ENCODE data around the gene DAPK2. TPM values are rescaled to one million over a fixed set of nuclear protein-coding genes. Genes with fewer than 3 reads are reported as not detected.
"Not testable (repeated sequence)": the region's sequence is repeated elsewhere in the genome, so short reads cannot be mapped to it uniquely, and the experiment has no call there.

DAPK2 gene
- total RNA-seq, 4 donors from 2014 or later = 64.6 to 189 (median 125) TPM

DNA sequence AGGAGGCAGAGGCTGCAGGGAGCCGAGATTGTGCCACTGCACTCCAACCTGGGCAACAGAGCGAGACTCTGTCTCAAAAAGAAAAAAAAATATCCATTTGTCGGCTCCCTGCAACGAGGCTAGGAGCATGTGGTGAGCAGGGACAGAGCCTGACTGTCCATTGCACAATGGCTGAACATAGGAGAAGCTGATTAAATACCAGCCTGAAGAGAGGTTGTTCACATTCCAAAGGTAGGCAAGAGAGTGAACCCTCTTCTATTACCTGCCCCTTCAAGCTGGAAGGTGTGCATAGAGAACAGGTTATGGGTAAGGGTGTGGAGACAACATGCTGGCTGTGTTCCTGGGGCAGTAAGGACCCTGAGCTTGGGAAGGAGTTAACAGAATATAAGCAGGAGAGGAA, 78.7 kb downstream of the DAPK2 start:
- Histone ChIP-seq H3K9me3 (no peaks in the 10 kb centered on the region), H3K27me3 (no peaks in the 10 kb centered on the region), H3K4me1 (peaks cover 0 to 52% (median 13%) of the 10 kb centered on the region in 4 donors), H3K36me3 (peaks cover 0 to 17% (median 0%) of the 10 kb centered on the region in 3 donors), H3K4me3 (no peak overlapping the region), H3K27ac (peak overlapping the region in 3 of 4 donors; percentile 72 to 91 (median 76))
- peak in 1 of 3 donors; percentile 12 for DNase-seq
- TF ChIP-seq, protein P1, sequence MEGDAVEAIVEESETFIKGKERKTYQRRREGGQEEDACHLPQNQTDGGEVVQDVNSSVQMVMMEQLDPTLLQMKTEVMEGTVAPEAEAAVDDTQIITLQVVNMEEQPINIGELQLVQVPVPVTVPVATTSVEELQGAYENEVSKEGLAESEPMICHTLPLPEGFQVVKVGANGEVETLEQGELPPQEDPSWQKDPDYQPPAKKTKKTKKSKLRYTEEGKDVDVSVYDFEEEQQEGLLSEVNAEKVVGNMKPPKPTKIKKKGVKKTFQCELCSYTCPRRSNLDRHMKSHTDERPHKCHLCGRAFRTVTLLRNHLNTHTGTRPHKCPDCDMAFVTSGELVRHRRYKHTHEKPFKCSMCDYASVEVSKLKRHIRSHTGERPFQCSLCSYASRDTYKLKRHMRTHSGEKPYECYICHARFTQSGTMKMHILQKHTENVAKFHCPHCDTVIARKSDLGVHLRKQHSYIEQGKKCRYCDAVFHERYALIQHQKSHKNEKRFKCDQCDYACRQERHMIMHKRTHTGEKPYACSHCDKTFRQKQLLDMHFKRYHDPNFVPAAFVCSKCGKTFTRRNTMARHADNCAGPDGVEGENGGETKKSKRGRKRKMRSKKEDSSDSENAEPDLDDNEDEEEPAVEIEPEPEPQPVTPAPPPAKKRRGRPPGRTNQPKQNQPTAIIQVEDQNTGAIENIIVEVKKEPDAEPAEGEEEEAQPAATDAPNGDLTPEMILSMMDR (IDR thresholded peaks at IDR 0.05) = no peak
- TF ChIP-seq POLR2A (IDR thresholded peaks at IDR 0.05) = no peak

DNA sequence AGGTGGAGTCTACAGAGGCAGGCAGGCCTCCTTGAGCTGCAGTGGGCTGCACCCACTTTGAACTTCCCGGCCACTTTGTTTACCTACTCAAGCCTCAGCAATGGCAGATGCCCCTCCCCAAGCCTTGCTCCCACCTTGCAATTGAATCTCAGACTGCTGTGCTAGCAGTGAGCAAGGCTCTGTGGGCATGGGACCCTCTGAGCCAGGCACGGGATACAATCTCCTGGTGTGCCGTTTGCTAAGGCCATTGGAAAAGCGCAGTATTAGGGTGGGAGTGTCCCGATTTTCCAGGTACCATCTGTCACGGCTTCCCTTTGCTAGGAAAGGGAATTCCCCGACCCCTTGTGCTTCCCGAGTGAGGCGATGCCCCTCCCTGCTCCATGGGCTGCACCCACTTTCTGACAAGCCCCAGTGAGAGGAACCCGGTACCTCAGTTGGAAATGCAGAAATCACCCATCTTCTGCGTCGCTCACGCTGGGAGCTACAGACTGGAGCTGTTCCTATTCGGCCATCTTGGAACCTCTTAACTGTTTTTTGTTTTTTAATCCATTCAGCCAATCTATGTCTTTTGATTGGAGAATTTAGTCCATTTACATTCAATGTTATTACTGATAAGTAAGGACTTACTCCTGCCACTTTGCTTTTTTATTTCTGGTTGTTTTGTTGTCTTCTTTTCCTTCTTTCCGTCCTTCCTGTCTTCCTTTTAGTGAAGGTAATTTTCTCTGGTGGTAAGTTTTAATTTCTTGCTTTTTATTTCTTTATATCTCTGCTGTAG, 83.2 kb downstream of the DAPK2 start:
- H3K27ac ChIP-seq, H3K4me3 ChIP-seq, H3K9me3 ChIP-seq, H3K27me3 ChIP-seq, H3K4me1 ChIP-seq: not testable (repeated sequence)
- DNase-seq = peak in 1 of 3 donors; percentile 8
- peaks cover 0 to 17% (median 0%) of the 10 kb centered on the region in 3 donors for H3K36me3 ChIP-seq

DNA sequence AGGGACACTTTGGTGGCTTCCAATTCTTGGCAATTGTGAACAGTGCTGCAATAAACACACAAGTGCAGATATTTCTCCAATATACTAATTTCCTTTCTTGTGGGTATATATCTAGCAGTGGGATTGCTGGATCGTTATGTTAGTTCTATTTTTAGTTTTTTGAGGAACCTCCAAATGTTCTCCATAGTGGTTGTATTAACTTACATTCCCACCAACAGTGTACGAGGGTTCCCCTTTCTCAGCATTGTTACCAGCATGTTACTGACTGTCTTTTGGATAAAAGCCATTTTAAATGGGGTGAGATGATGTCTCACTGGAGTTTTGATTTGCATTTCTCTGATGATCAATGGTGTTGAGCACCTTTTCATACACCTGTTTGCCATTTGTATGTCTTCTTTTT, 92.8 kb downstream of the DAPK2 start:
- no peak overlapping the region for H3K27ac ChIP-seq
- H3K36me3 ChIP-seq = no peaks in the 10 kb centered on the region
- no peaks in the 10 kb centered on the region for H3K4me1 ChIP-seq
- TF ChIP-seq, protein P1 (IDR thresholded peaks at IDR 0.05) = no peak
- DNase-seq = no peak
- H3K27me3 ChIP-seq = no peaks in the 10 kb centered on the region
- no peaks in the 10 kb centered on the region for H3K9me3 ChIP-seq
- no peak overlapping the region for H3K4me3 ChIP-seq

DNA sequence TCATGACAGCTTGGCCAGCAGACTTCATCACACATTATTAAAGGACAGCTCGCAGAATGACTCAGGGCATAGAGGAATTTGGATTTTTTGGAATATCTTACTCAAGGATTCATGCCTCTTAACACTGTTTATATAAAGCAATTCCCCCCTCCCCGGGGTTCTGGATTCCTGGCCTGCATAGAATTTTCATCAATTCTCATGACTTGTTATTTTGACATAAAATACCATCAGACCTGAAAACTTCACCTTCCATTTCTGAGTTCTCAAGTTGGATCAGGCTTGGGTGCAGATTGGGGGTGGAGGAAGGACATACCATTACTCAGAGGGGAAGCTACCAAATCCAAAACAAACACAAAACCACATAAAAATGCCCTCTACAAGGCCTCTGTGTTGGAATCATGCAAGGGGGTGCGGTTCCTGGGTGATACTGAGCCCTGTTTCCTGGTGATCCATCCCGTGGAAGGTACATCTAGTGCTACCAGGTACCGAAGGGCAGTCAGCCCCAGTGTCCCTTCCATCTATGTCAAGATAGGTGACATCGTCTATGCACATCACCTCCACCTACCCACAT, 95.3 kb downstream of the DAPK2 start:
- DNase-seq = no peak
- peak overlapping the region in 2 of 4 donors; percentile 38 to 48 for H3K27ac ChIP-seq
- H3K27me3 ChIP-seq = no peaks in the 10 kb centered on the region
- no peaks in the 10 kb centered on the region for H3K9me3 ChIP-seq
- no peak for TF ChIP-seq POLR2A (IDR thresholded peaks at IDR 0.05)
- TF ChIP-seq, protein P1 (IDR thresholded peaks at IDR 0.05) = no peak
- H3K36me3 ChIP-seq = no peaks in the 10 kb centered on the region
- H3K4me1 ChIP-seq = no peaks in the 10 kb centered on the region
- H3K4me3 ChIP-seq = no peak overlapping the region

DNA sequence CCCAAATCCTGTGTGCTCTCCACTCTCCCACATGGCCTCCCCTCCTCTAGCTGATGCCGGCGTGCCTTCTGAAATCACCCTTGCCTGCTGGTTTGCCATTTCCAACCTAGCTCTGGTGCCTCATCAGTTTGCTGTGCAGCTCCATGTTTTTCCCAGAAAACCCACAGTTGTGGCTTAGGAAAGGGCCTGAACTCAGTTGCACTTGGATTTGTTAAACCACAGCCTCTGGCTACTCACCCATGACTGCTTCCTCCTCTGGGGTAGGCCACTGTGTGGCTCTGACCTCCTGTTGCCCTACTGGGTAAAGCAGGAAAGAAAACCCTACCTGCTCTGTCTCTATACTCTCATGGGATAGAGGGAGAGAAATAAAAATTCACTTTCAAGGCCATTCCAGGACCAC, 97.3 kb downstream of the DAPK2 start:
- no peak for DNase-seq
- TF ChIP-seq POLR2A (IDR thresholded peaks at IDR 0.05) = no peak
- TF ChIP-seq, protein P1 (IDR thresholded peaks at IDR 0.05) = no peak
- H3K27ac ChIP-seq = no peak overlapping the region
- peaks cover 0 to 6% (median 0%) of the 10 kb centered on the region in 4 donors for H3K4me1 ChIP-seq
- no peaks in the 10 kb centered on the region for H3K9me3 ChIP-seq
- no peaks in the 10 kb centered on the region for H3K27me3 ChIP-seq
- no peak overlapping the region for H3K4me3 ChIP-seq
- H3K36me3 ChIP-seq = no peaks in the 10 kb centered on the region

DNA sequence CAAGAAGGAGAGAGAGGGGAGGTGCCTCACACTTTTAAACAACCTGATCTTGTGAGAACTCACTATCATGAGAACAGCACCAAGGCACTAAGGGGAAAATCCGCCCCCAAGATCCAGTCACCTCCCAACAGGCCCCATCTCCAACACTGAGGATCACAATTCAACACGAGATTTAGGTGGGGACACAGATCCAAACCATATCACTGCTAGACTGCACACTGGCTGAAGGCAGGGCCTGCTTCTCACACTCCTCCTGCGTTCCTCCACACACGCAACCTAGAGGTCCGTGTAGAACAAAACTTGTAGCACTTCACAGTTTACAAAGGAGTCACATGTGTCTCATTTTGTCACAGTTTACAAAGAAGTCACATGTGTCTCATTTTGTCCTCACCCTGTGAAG, 97.8 kb downstream of the DAPK2 start:
- Histone ChIP-seq H3K9me3 (no peaks in the 10 kb centered on the region), H3K36me3 (no peaks in the 10 kb centered on the region), H3K27ac (no peak overlapping the region), H3K4me3 (no peak overlapping the region), H3K4me1 (peaks cover 0 to 6% (median 0%) of the 10 kb centered on the region in 4 donors), H3K27me3 (no peaks in the 10 kb centered on the region)
- no peak for DNase-seq
- TF ChIP-seq, protein P1 (IDR thresholded peaks at IDR 0.05) = no peak
- TF ChIP-seq POLR2A (IDR thresholded peaks at IDR 0.05) = no peak

Data from Peyer's patch (tissue), 4 donors.